HG03139 (cell line): ENCODE data around the gene RNLS.

Experiments
- ATAC-seq: cut with Tn5 transposase; IDR thresholded peaks from one replicate; pipeline ENCODE4 v1.9.1; 2021; ENCODE audit not compliant: unreplicated experiment

Gene RNLS

DNA sequence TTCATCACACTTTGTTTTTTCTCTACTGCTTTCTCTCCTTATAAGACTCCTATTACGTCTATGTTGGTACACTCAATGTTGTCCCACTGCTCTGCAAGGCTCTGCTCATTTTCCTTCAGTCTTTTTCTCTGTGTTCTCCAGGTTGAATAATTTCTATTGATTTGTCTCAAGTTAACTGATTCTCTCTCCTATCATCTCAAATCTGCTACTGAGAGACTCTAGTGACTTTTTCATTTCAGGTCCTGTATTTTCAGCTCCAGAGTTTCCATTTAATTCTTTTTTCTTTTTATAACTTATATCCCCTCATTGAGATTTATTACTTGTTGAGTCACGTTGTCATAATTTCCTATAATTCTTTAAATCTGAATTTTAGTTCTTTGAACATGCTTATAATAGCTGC is 100.9 kb downstream of the RNLS start:
- ATAC-seq: no peak

DNA sequence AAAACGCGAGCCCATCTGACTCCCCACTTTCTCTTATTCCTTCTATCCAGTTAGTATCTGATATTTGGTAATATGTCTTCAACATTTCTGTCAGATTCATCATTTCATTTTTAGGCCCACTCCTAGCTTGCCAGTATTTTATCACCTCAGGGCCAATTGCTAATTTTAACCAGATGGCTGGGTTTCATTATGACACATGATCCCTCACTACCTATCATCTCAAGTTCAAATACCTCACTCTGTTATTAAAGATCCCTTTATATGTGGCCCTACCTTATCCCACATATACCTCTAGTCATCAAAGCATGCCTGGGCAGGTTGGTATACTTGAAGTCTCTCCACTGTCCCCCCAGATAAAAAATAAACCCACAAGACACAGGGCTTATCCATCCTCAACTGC is 104.9 kb downstream of the RNLS start:
- ATAC-seq: no peak

DNA sequence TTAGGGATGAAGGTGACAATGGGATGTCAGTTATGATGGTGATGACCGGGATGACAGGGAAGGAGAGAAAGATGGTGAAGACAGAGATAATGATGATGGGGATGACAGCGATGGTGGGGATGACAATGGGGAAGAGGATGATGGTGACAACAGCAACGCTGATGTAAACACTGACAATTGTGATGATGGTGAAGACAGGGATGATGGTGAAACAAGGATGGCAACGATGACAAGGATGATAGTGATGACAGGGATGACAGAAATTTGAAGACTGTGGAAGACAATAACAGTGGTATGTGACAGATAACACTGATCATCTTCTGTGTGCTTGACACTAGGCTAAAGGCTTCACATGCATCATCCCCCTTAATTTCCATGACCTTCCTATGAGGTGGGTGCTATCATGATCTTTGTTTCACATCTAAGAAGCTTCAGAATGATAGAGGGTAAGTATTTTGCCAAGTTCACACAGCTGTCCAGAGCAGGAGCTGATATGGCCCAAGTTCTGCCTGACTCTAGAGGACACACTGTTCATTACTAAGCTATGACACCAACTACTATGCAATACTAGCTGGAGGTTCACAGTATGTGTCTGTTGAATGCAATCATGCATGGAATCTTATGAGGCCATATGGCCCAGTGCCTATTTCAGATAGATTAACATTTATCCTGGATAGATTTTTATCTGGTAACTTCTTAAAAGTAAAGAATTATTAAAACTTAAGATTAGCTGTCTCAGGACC is 105.6 kb downstream of the RNLS start:
- ATAC-seq: no peak

DNA sequence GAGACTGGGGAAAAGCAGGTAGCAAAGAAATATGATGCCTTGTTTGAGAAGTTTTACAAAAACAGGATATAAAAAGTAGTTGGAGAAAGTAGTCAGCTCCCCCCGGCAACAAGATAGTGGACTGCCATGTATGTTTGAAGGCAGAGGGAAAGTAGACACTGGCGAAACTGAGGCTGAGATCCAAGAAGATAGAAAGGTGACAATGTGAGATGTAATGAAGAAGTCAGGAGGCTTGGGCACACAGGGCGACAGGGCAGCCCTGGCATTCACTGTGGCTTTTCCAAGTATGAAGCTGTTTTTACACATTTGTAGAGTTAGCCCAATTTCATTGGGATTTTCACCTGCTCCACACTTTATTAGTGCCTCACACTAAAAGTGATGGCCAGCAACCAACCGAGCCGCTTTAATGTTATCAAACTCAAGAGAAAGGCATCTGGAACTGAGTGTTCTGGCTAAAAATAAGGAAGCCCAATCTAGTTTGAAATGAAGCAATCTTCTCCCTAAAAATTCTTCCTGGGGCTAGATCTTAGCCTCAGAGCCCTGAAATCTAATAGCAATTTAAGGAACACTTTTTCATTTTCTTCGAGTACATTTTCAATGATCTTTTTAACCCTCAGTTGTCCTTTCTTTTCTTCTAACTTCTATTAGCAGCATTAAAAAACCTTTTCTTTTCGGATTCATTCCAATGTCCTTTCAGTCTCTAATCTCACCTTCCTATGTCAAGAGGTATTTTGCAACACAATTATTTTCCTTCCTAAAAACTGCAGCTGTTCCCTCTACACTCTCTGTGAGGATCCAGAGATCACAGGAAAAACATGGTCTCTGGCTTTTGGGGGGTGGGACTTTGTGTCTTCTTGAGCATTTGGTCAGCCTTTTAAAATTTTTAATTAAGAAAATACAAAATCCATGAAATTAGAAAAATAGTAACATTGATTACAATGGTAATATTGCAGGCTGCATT is 108.0 kb downstream of the RNLS start:
- no peak for ATAC-seq

DNA sequence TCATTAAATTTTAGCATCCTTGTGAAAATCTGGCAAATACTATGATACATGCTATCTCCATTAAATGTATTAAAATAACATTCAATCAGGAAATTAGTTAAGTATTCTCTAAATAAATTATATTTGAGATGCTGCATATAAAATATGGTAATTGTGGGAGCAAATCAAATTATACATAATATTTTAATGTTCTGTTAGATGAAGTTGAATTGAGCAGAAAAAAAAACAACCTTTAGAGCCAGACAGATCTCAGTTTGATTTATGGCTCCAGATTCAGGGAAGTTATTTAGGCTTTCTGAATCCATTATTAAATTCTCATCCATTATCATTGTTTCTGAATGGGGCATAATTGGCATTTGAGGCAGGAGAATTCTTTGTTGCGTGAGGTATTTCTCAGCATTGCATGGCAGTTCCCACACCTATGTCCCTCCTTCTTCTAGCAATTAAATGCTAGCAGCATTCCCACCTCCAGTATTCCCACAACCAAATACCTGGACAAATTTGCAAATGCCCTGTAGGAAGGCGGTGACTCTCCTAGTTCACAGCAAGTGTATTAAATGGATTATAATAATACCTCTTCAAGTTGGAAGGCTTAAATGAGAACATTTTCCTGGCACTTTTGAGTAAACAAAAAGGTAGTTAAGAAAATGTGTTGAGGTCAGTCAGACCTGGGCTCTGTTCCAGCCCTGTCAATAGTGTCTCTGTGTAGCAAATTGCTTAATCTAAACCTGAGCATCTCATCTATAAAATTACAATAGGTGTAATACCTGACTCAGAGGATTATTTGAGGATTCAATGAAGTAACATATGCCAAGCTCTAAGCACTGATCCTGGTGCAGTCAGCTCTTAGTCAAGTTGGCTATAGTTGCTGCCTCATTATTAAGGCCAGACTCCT is 108.9 kb downstream of the RNLS start:
- no peak for ATAC-seq

DNA sequence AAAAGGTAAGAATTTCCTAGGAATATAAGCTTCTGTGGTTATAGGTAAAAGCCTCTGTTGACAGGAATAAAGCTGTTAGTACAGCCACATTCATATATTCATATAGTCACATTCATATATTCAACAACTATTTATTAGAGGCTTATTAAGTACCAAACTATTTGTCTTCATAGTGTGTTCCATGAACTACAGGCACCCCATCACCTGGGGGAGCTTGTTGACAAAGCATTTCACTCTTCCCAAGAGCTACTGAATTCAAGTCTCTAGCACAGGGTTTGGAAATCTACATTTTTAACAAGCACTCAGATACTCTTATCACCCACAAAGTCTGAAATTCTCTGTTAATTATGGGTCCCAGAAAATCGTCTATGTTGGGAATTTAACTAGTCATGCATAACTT is 110.6 kb downstream of the RNLS start:
- ATAC-seq: no peak

DNA sequence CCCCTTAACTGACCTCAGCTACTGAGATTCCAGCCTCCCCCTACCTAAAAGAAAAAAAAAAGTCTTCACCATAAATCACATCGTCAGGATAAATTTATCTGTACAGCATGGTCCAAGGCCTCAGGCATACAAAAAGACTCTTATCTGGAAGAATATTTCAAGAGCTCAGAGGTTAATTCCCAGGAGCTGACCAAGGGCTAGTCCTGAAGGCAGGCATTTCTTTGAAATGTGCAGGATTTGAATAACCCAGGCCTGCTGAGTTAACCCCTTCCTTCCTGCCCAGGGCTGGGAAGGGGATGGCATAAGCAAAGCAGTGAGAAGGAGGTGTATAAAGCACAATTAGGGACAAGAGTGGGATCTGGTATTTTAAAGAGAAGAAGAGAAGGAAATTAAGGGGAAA is 111.2 kb downstream of the RNLS start:
- ATAC-seq: no peak

DNA sequence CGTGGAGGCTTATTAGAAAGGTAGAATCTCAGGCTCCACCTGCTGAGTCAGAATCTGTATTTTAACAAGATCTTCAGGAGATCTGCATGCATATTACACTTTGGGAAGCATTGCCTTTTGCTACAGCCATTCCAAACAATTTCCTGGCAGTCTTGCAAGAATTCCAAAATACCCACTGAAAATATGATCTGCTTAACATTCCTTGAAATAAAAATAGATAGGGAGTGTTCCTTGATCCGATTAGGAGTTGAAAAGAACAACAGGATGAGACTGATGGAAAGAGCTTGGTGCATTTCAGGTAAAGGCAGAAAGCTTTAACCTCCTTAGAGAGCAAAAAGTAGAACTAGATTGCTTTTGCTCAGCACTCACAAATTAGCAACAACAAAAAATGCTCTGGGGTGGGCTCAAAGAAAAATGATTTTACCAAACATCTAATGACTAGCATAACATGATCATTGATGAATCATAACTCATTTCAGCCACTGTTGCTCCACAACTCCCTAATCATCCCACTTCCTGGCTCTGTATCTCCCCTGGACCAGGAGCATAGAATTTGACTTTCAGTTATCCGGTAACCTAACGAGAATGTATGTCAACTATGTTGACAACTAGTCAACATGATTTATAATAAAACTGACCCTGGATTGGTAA is 115.2 kb downstream of the RNLS start:
- no peak for ATAC-seq

DNA sequence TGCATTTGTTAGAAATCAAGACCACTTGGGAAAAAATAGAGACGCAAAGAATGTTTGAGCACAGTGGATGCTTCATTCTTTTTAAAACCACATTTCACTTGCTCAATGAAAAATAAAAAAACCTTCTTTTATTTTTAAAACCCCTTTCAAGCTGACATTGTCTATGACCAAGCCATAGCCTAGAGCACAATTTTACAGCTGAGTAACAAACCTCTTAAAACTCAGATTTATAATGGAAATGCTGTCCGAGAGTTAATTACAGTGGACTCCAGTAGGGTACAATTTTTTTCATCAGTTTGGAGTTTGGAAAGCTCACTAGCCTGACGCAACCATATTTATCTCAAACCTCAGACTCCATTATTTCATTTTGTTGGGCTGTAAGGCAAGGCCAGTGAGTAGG is 116.3 kb downstream of the RNLS start:
- no peak for ATAC-seq

DNA sequence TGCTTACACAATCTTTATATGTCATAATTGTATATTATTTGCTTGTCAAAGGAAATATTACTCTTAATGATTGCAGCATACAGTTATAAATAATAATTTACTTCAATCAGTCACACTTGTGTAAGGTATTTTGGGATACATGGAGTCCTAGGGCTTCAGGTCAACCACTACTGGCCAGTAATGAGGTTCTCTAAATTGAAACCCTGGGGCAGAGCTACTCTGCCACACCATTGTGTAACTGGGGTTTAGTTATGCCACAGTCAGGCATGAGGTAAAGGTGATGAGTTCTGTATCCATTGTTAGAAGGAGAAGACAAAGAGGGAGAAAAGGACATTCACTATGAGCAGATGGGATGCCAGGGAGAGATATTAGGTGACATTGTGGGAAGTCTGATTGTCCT is 117.4 kb downstream of the RNLS start:
- no peak for ATAC-seq

DNA sequence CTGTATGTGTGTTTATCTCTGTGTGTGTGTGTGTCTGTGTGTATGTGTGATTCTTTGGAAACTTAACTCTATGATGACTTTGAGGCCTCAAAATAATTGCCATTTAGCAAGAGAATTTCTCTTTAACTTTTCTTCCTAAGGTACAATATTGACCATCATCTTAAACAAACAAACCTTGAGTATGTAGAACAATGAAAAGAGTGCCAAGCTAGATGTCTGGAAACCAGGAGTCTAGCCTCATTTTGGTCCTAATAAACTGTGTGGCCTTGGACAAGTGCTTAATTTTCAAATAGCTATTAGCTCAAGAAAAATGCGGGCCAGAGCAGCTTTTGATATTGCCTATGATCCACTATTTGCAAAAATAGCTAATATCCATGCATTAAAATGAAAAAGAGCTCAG is 119.3 kb downstream of the RNLS start:
- no peak for ATAC-seq

DNA sequence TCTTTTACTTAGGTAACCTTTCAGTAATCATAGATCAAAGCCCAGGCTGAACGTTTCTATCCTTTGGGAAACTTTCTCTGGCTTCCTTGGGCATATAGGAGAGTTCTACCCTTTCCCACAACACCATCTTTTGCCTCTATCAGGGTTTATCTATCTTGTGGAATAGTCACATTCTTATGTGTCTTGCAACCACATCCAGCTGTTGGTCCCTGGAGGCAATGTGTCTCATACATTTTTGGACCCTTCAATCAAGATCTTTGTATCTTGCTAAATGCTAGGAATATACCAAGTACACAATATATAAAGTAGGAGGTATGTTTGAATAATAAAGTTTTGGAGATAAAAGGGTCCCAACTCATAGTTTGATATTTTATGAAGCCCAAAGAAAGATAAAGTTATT is 121.7 kb downstream of the RNLS start:
- ATAC-seq: no peak

DNA sequence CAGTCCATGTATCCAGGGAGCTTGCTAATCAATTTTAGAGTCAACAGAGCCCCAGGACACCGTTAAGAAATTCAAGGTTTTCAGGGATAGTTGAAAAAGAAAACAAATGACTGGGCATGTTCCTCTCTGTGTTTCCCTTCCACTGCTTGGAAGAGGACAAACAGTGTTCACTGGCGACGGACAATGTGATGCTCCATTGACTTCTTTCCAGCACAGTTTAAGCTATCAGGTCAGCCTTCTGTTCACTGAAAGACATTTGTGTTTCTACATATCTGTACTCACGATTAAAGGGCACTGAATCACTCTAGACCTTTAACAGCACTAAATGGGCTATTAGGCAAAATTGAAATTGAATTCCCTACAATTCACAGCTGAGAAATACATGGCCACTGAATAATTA is 123.6 kb downstream of the RNLS start:
- no peak for ATAC-seq

DNA sequence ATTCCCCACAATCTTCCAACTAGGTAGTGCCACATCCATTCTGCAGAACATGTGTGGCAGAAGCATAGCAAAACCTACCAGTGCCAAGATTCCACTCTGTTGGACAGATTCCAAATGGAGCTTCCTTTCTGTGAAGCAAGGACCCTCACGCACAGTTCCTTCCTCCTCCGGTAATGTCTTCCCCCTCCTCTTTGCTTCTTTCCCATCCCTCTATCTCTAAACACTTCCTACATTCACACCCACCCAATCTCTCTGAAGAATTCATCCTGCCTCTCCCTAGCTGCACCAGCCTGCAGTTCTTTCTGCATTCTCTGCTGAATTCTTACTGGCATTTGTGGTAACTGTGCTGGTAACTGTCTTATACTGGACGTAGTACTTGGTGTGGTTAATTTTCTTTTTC is 124.9 kb downstream of the RNLS start:
- no peak for ATAC-seq

DNA sequence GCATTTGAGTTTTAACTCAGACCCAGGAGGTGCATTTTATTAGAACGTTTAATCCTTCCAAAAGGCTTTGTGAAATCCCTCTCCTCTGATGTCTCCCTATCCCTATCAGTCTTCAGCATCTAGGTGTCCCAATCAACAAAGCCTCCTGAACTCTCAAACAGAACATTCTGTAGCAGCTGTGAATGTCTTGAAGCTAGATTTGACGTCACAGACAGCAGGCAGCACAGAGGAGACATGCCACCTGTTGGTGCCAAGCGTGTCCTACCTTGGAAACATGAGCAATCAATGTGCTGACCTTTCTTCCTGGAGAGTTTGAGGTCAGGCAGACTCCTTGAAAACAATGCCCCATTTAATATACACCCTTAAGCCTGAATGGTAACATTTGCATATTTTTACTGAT is 125.5 kb downstream of the RNLS start:
- ATAC-seq: no peak

DNA sequence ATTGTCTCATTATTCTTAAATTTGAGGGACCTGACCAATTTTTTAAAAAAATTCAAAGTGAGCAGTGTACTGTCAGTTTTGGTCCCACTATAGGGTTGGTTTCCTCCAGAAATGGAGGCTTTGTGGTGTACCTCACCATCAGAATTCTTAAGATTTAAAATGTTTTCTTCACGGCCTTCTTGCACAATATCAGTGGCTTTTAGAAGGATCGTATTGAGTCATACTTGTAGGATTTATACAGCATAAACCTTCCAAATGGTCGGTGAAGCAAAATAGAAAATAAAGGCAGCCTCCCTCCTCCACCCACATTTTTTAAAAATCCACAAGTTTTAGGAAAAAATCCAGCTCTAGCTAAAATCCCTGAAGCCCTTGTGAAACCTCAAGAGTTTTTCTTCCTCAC is 126.4 kb downstream of the RNLS start:
- no peak for ATAC-seq

DNA sequence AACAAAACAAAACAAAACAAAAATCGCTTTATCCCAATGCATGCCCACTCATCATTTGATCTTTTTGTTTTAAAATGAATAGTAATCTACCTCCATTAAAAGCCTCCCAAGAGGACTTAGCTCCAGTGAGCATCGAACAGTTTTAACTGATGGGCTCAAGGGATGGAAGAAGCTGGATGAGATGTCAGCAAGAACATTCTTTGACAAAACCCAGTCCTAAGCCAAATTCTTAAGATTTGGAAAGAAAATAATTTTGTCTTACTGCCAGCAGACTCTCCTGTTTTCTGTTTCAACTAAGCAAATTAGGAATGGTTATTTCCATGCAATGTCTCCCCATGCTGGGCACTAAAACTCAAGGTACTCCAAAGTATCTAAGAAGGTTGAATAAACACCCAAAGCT is 127.3 kb downstream of the RNLS start:
- no peak for ATAC-seq

DNA sequence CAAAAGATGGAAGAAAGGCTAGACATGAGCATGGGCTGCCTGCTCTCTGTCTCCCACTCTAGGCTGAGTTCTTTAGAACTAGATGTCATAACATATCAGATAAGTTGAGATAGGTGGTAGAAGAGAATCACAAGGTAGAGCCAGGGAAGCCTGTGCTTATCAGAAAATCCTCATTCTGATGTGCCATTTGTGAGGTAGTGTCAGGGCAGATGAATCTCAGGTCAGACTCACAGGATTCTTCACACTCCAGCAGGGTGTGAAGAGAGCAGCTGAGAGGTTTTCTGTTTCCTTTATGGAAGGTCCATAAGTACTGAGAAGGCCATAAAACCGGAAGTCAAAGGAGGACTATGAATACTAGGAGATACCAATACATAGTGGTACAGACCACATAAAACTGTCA is 132.9 kb downstream of the RNLS start:
- no peak for ATAC-seq

DNA sequence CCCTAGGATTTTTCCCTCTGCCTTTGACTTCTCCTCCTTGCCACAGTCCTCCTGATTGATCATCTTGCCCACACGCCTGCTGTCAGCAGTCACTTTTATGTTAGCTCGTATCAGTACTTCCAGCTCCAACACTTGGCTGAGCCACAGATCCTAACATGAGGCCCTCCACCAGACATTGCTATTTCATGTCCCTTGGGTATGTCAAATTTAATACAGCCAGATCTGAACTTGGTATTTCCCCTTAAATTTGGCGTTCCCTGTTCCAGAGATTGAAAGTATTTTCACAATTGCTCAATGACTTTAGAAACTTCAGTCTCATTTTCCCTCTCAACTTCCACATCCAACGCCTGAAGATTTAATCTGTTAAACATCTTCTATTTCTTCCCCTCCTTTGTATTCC is 140.4 kb downstream of the RNLS start:
- ATAC-seq: no peak

DNA sequence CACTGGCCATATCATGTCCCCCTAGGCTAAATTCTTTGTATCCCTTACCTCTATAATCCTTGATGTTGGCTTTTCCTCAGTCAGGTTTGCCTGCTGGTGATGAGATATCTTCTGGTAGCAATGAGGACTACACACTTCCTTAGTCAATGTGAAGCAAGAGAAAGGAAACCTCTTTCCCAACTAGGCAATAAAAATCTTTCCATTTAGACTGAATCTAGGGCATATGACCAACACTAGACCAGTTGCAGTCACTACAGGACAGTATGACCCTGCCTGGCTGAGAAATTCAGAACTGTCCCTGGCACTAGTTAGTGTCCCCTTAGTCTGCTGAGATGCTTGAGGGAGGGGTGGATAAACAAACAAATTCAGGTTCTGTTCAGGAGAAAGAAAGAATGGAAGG is 142.6 kb downstream of the RNLS start:
- ATAC-seq: no peak

DNA sequence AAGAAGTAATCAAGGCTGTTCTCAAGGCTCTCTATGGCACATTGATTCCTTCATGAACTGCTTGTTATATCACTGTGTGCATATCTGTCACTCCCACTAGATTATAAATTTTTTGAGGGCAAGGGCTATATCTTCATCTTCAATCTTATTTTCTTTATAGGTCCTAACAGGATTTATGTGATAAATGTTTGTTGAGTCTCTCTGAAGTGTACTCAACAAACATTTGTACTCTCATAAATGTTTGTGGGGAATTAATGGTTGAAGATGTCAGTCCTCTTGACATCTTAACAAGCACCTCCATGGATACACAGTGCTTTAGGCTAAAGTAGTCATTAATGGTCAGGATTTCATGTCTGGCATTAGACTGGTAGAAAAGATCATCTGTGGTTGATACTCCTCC is 143.2 kb downstream of the RNLS start:
- no peak for ATAC-seq
